Large intestine (tissue), 3 donors: ENCODE data around the gene GMDS. TPM values are rescaled to one million over a fixed set of nuclear protein-coding genes. Genes with fewer than 3 reads are reported as not detected.

Experiments used
- DNase-seq, 2 donors: peaks; one replicate each; pipeline versions ENCODE4 v3.0.0 to v3.0.0-alpha.2; 2013
- H3K27ac ChIP-seq: one replicate; pipeline ENCODE4 v1.5.1; 2013; ENCODE audit warnings: low read length
- H3K27me3 ChIP-seq: 2 replicates; pipeline ENCODE4 v1.6.1; 2013; ENCODE audit warnings: low read length; ENCODE audit not compliant: control insufficient read depth, insufficient read depth
- H3K36me3 ChIP-seq: 2 replicates; pipeline ENCODE4 v1.6.1; 2013; ENCODE audit warnings: low read length; ENCODE audit not compliant: control insufficient read depth, insufficient read depth
- H3K4me1 ChIP-seq: one replicate; pipeline ENCODE4 v1.6.1; 2013; ENCODE audit warnings: low read length; ENCODE audit not compliant: control insufficient read depth, insufficient read depth
- H3K4me3 ChIP-seq: one replicate; pipeline ENCODE4 v1.5.1; 2013; ENCODE audit warnings: low read length
- H3K9me3 ChIP-seq: one replicate; pipeline ENCODE4 v1.6.1; 2013; ENCODE audit warnings: mild to moderate bottlenecking, low read depth, low read length, moderate library complexity; ENCODE audit not compliant: control insufficient read depth
- WGBS: methylation state at CpG from one replicate; pipeline ENCODE4 v1.1.5; 2013; ENCODE audit warnings: low lambda C conversion rate; ENCODE audit not compliant: insufficient coverage; 5-methylcytosine and 5-hydroxymethylcytosine counted together
- polyA plus RNA-seq: library from polyadenylated mRNA; unstranded; fragments of 120-200 nt; gene quantifications from one replicate; pipeline ENCODE4 v1.2.1, GENCODE V29; 2013

GMDS gene
- polyA plus RNA-seq, 1 donor = 58.9 TPM

- Histone ChIP-seq H3K27ac (no peak overlapping the region), H3K36me3 (no peaks in the 10 kb centered on the region), H3K4me1 (no peaks in the 10 kb centered on the region), H3K4me3 (no peak overlapping the region), H3K9me3 (peaks cover 2% of the 10 kb centered on the region), H3K27me3 (no peaks in the 10 kb centered on the region)
- DNase-seq = no peak
- 80% methylated on average over 1 of the region's 13 CpGs for WGBS
Measured at GRCh38 chr6:1574083-1574761, 671.2 kb downstream of the GMDS start.
